Measurements from ENCODE around the gene SEL1L2. TPM values are rescaled to one million over a fixed set of nuclear protein-coding genes. Genes with fewer than 3 reads are reported as not detected.

SEL1L2 gene
- total and polyA plus RNA-seq, 7 donors: 0.36 to 1.5 (median 0.80) TPM

DNA sequence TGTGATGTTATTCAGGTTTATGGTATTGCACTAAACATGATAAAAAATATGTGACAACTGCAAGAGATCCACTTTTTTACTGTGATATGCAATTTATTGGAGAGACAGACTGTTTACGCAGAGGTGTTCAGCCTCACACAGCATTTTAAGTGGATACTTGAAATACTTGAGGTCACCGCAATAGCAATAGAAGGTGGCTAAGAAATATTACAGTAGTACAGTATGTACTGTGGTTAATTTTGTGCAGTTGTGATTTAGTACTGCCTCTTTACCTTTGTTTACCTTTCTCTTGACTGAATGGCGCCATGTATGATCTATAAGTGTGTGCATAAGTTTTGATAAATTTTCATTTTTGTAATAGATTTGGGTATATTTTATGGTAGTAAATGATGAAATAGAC, 22.3 kb upstream of the SEL1L2 start:
- Histone ChIP-seq H3K4me1 (no peaks in the 10 kb centered on the region), H3K4me3 (no peak overlapping the region), H3K27me3 (ENCODE audit: insufficient read depth in 3 of 3, low read length in 2 of 3) (no peaks in the 10 kb centered on the region), H3K27ac (no peak overlapping the region), H3K36me3 (ENCODE audit: insufficient read depth in 1 of 2, low read depth in 1 of 2) (no peaks in the 10 kb centered on the region), H3K9me3 (peaks cover 5% of the 10 kb centered on the region)
- ATAC-seq (no peak), DNase-seq (no peak)
- intact Hi-C loops (cut with DNase I): no loop called here
- TF ChIP-seq, protein P1, sequence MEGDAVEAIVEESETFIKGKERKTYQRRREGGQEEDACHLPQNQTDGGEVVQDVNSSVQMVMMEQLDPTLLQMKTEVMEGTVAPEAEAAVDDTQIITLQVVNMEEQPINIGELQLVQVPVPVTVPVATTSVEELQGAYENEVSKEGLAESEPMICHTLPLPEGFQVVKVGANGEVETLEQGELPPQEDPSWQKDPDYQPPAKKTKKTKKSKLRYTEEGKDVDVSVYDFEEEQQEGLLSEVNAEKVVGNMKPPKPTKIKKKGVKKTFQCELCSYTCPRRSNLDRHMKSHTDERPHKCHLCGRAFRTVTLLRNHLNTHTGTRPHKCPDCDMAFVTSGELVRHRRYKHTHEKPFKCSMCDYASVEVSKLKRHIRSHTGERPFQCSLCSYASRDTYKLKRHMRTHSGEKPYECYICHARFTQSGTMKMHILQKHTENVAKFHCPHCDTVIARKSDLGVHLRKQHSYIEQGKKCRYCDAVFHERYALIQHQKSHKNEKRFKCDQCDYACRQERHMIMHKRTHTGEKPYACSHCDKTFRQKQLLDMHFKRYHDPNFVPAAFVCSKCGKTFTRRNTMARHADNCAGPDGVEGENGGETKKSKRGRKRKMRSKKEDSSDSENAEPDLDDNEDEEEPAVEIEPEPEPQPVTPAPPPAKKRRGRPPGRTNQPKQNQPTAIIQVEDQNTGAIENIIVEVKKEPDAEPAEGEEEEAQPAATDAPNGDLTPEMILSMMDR (IDR thresholded peaks at IDR 0.05): no peak
- 97 to 98% (median 97%) methylated on average over 3 of the region's 3 CpGs for WGBS, 3 donors

- DNase-seq: no peak
- H3K36me3 ChIP-seq (ENCODE audit: insufficient read depth in 1 of 2, low read depth in 1 of 2): no peaks in the 10 kb centered on the region
- TF ChIP-seq, protein P1 (IDR thresholded peaks at IDR 0.05): no peak
- ATAC-seq: no peak
- H3K4me3 ChIP-seq: no peak overlapping the region
- no peaks in the 10 kb centered on the region for H3K27me3 ChIP-seq (ENCODE audit: insufficient read depth in 3 of 3, low read length in 2 of 3)
- peaks cover 10% of the 10 kb centered on the region for H3K9me3 ChIP-seq
- no peak overlapping the region for H3K27ac ChIP-seq
- no peaks in the 10 kb centered on the region for H3K4me1 ChIP-seq
- intact Hi-C loops (cut with DNase I): no loop called here
- WGBS, 3 donors: 47 to 86% (median 84%) methylated on average over 2 of the region's 2 CpGs
Observed at GRCh38 chr20:14009208-14009607, 18.8 kb upstream of the SEL1L2 start.

GRCh38 chr20:14005996-14006395, 15.6 kb upstream of the SEL1L2 start:
- H3K27ac ChIP-seq: no peak overlapping the region
- no peaks in the 10 kb centered on the region for H3K4me1 ChIP-seq
- TF ChIP-seq, protein P1 (IDR thresholded peaks at IDR 0.05): no peak
- DNase-seq (no peak), ATAC-seq (no peak)
- H3K9me3 ChIP-seq: peaks cover 10% of the 10 kb centered on the region
- H3K27me3 ChIP-seq (ENCODE audit: insufficient read depth in 3 of 3, low read length in 2 of 3): no peaks in the 10 kb centered on the region
- WGBS, 3 donors: 95 to 96% (median 95%) methylated on average over 4 of the region's 4 CpGs
- H3K4me3 ChIP-seq: no peak overlapping the region
- intact Hi-C loops (cut with DNase I): no loop called here
- H3K36me3 ChIP-seq (ENCODE audit: insufficient read depth in 1 of 2, low read depth in 1 of 2): no peaks in the 10 kb centered on the region

DNA sequence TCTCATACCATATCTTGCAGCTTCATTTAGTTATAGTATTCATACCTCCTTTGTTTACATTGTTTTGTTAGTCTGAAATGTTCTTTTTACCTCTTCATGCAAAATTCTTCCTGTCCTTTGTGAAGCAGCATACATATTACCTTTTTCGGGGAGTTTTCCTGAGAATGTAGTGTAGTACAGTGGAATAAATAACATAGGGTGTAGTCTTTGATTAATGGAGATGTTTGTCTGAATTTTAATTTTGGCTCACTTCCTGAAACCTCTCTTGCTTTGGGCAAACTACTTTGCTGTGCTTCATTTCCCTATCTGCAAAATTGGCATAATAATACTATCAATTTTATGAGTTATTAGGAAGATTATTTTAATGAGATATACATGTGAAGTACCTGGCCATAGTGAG, 10.5 kb upstream of the SEL1L2 start:
- no peaks in the 10 kb centered on the region for H3K36me3 ChIP-seq (ENCODE audit: insufficient read depth in 1 of 2, low read depth in 1 of 2)
- TF ChIP-seq, protein P1 (IDR thresholded peaks at IDR 0.05): no peak
- ATAC-seq (no peak), DNase-seq (no peak)
- H3K4me3 ChIP-seq: no peak overlapping the region
- H3K9me3 ChIP-seq: peaks cover 2% of the 10 kb centered on the region
- H3K27me3 ChIP-seq (ENCODE audit: insufficient read depth in 3 of 3, low read length in 2 of 3): no peaks in the 10 kb centered on the region
- intact Hi-C loops (cut with DNase I): no loop called here
- H3K27ac ChIP-seq: no peak overlapping the region
- 90 to 100% (median 93%) methylated on average over 1 of the region's 1 CpG for WGBS, 3 donors
- no peaks in the 10 kb centered on the region for H3K4me1 ChIP-seq

- peak overlapping the region; percentile 75 for H3K27ac ChIP-seq
- intact Hi-C loops (cut with DNase I): loop anchor here in 1 of 2 donors (5.0 kb wide), 1 partner anchor 174 kb away; no protein-coding TSS in a partner anchor
- peaks cover 9% of the 10 kb centered on the region for H3K9me3 ChIP-seq
- ATAC-seq (no peak), DNase-seq (no peak)
- no peaks in the 10 kb centered on the region for H3K4me1 ChIP-seq
- WGBS, 3 donors: 8 to 9% (median 8%) methylated on average over 13 of the region's 13 CpGs
- H3K4me3 ChIP-seq: peak overlapping the region; percentile 84
- no peaks in the 10 kb centered on the region for H3K27me3 ChIP-seq (ENCODE audit: insufficient read depth in 3 of 3, low read length in 2 of 3)
- no peaks in the 10 kb centered on the region for H3K36me3 ChIP-seq (ENCODE audit: insufficient read depth in 1 of 2, low read depth in 1 of 2)
- TF ChIP-seq, protein P1 (IDR thresholded peaks at IDR 0.05): no peak
Observed at GRCh38 chr20:13996265-13996664, 5.9 kb upstream of the SEL1L2 start.

Measured in psoas muscle (tissue), 8 donors.